DOHH2 (cell line): ENCODE data around the gene LDLRAD4.

ENCODE experiments used
- H3F3A ChIP-seq: fragments of 200-600 bp; sonication (generic), shearing (Covaris generic); 2 replicates; pipeline ENCODE4 v1.6.0; 2016; ENCODE audit warnings: antibody characterized with exemption, mild to moderate bottlenecking; ENCODE audit not compliant: control insufficient read depth, insufficient read depth
- H3K27ac ChIP-seq: fragments of 200-600 bp; sonication (generic); 2 replicates; pipeline ENCODE4 v1.5.1; 2014; ENCODE audit warnings: low read depth, mild to moderate bottlenecking, low read length, moderate library complexity
- H3K27me3 ChIP-seq: fragments of 200-600 bp; sonication (generic); 2 replicates; pipeline ENCODE4 v1.6.1; 2014; ENCODE audit warnings: mild to moderate bottlenecking, low read length, mixed read lengths; ENCODE audit not compliant: control insufficient read depth
- H3K36me3 ChIP-seq: fragments of 200-600 bp; sonication (generic); 2 replicates; pipeline ENCODE4 v1.6.1; 2014; ENCODE audit warnings: mild to moderate bottlenecking, low read length, moderate library complexity, mixed read lengths; ENCODE audit not compliant: control insufficient read depth
- H3K4me1 ChIP-seq: fragments of 200-600 bp; sonication (generic); 2 replicates; pipeline ENCODE4 v1.6.1; 2014; ENCODE audit warnings: mild to moderate bottlenecking, low read length, mixed read lengths; ENCODE audit not compliant: control insufficient read depth
- H3K4me2 ChIP-seq: fragments of 200-600 bp; sonication (generic); 2 replicates; pipeline ENCODE4 v1.6.0; 2014; ENCODE audit warnings: mild to moderate bottlenecking, low read length, moderate library complexity
- H3K4me3 ChIP-seq: fragments of 200-600 bp; sonication (generic); 2 replicates; pipeline ENCODE4 v1.5.1; 2014; ENCODE audit warnings: mild to moderate bottlenecking, low read length, mixed read lengths
- H3K79me2 ChIP-seq: fragments of 200-600 bp; sonication (generic); 2 replicates; pipeline ENCODE4 v1.6.1; 2014; ENCODE audit warnings: mild to moderate bottlenecking, low read length, mixed read lengths; ENCODE audit not compliant: control insufficient read depth
- H3K9me2 ChIP-seq: fragments of 200-600 bp; sonication (generic); replicated peaks from 2 replicates; pipeline ENCODE4 v1.6.1; 2014; ENCODE audit warnings: mild to moderate bottlenecking, low read length, mixed read lengths; ENCODE audit not compliant: control insufficient read depth
- H3K9me3 ChIP-seq: fragments of 200-600 bp; sonication (generic); 2 replicates; pipeline ENCODE4 v1.6.1; 2014; ENCODE audit warnings: antibody characterized with exemption, low read length, mixed read lengths; ENCODE audit not compliant: control insufficient read depth, insufficient read depth
- H4K20me1 ChIP-seq: fragments of 200-600 bp; sonication (generic); 2 replicates; pipeline ENCODE4 v1.6.0; 2014; ENCODE audit warnings: low read depth, mild to moderate bottlenecking, antibody characterized with exemption, low read length, moderate library complexity; ENCODE audit not compliant: control insufficient read depth, insufficient read depth
- EZH2phosphoT487 ChIP-seq: fragments of 200-600 bp; sonication (generic); IDR thresholded peaks from 2 replicates; pipeline ENCODE4 v1.6.1; 2017; ENCODE audit warnings: borderline replicate concordance, mild to moderate bottlenecking, antibody characterized with exemption, low read length, moderate library complexity, mixed read lengths
- TF ChIP-seq, protein P1 (sequence below): fragments of 200-600 bp; sonication (generic); IDR thresholded peaks from one replicate; pipeline ENCODE4 v1.5.1; 2014; ENCODE audit warnings: antibody characterized with exemption, mild to moderate bottlenecking, low read depth, low read length; ENCODE audit not compliant: poor library complexity, severe bottlenecking

The LDLRAD4 gene

DNA sequence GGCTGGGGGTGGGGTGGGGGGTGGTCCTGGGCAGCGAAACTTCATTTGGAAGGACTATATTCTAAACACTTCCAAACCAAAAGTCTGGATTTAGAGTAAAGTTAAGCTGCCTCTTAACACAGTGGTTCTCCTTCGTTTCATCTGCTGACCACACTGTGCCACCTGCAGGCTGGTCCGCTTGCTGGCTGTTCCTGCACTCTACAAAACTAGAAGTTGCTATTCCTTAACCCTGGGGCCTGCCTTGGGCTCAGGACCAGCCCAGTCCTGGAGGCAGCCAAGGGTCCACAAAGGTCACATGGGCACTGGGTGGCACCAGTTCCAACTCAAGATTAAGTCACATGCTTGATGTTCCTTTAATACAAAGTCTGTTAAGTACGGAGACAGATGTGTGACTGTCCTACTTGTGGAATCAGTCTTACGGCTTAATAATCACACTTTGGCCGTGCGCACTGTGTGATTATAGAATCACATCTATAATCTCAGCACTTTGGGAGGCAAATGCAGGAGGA lies 312.4 kb downstream of the LDLRAD4 start:
- Histone ChIP-seq H3K4me1 (no peaks in the 10 kb centered on the region), H3K27ac (no peak overlapping the region), H3K4me3 (no peak overlapping the region), H3K27me3 (0 out of 2 replicates have a peak, but pooled peaks cover 3% of the 10 kb centered on the region), H3K79me2 (no peaks in the 10 kb centered on the region), H4K20me1 (no peaks in the 10 kb centered on the region), H3F3A (no peaks in the 10 kb centered on the region), H3K36me3 (no peaks in the 10 kb centered on the region), H3K4me2 (no peak overlapping the region), H3K9me2 (no peaks in the 10 kb centered on the region), H3K9me3 (no peaks in the 10 kb centered on the region)
- TF ChIP-seq EZH2phosphoT487, result no peak
- TF ChIP-seq, protein P1, sequence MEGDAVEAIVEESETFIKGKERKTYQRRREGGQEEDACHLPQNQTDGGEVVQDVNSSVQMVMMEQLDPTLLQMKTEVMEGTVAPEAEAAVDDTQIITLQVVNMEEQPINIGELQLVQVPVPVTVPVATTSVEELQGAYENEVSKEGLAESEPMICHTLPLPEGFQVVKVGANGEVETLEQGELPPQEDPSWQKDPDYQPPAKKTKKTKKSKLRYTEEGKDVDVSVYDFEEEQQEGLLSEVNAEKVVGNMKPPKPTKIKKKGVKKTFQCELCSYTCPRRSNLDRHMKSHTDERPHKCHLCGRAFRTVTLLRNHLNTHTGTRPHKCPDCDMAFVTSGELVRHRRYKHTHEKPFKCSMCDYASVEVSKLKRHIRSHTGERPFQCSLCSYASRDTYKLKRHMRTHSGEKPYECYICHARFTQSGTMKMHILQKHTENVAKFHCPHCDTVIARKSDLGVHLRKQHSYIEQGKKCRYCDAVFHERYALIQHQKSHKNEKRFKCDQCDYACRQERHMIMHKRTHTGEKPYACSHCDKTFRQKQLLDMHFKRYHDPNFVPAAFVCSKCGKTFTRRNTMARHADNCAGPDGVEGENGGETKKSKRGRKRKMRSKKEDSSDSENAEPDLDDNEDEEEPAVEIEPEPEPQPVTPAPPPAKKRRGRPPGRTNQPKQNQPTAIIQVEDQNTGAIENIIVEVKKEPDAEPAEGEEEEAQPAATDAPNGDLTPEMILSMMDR, result peak; percentile 39

DNA sequence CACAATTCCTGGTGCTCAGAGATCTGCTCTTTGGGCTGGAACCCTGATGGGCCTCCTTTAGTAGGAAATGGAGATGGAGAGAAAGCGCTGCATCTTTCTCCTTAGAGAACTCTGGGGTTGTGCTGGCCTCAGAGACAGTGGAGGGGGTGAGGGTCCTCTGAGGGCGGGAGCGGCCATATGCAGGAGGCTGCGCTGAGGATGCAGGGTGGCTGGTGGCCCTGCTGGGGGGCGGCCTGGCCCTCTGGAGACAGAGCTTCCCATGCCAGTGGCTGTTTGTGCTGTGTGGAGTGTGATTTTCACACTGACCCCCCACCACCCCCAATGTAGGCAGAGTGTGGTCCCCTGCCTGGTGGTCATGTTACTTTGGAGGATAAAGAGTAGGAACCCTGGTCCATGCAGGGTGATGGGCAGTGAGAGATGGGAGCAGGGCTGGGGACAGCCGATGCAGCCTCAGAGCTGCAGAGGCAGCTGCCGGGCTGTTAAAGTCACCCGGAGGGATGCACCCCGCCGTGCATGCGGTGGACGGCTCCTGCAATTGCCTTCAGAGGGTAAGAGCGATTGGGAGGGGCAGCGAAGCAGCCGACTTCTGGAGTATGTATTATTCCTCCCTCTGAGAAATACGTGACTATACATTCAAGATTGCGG lies 313.2 kb downstream of the LDLRAD4 start:
- Histone ChIP-seq H3K79me2 (no peaks in the 10 kb centered on the region), H3K4me2 (no peak overlapping the region), H3K36me3 (no peaks in the 10 kb centered on the region), H3K27me3 (0 out of 2 replicates have a peak, but pooled peaks cover 3% of the 10 kb centered on the region), H3K4me1 (peaks cover 7% of the 10 kb centered on the region), H3K4me3 (no peak overlapping the region), H3F3A (peaks cover 5% of the 10 kb centered on the region; the same call in 1 of the 2 replicates), H3K27ac (no peak overlapping the region), H4K20me1 (no peaks in the 10 kb centered on the region), H3K9me2 (no peaks in the 10 kb centered on the region), H3K9me3 (no peaks in the 10 kb centered on the region)
- TF ChIP-seq EZH2phosphoT487, result no peak
- TF ChIP-seq, protein P1, result no peak

DNA sequence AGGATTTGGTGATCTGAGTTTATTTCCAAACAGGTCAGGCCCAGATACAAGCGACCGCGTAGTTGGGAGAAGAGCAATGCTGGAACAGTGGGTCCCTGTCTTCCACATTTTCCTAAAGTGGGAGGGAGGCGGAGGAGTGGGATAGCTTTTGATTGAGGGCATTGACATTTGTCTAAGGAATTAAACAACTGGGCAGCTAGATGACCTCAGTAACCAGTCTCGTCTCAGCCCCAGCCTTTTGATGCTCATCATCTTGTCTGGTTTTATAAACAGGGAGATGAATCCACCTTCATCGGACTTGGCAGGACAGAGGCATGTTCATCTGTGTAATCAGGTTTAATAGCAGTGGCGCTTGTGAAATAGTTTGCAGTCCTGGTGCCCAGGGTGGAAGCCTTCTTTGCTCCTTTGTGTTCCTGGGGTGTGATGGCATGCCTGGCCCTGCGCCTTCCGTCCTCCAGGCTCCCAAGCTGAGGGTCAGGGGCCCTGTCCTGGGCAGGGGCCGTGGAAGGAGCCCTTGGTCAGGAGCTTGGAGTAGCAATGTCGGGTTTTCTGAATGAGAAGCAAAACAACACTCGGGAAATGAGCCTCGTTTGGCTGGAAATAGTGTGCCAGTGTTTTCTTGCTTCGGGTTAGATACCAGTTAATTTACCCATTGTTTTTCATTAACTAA lies 314.0 kb downstream of the LDLRAD4 start:
- H3K27ac ChIP-seq, result no peak overlapping the region
- H3K4me1 ChIP-seq, result peaks cover 14% of the 10 kb centered on the region
- no peaks in the 10 kb centered on the region for H4K20me1 ChIP-seq
- H3K9me3 ChIP-seq, result no peaks in the 10 kb centered on the region
- H3K79me2 ChIP-seq, result no peaks in the 10 kb centered on the region
- TF ChIP-seq, protein P1, result no peak
- no peak for TF ChIP-seq EZH2phosphoT487
- H3K27me3 ChIP-seq, result 0 out of 2 replicates have a peak, but pooled peaks cover 3% of the 10 kb centered on the region
- H3F3A ChIP-seq, result peaks cover 5% of the 10 kb centered on the region; the same call in 1 of the 2 replicates
- H3K4me3 ChIP-seq, result no peak overlapping the region
- H3K4me2 ChIP-seq, result no peak overlapping the region
- no peaks in the 10 kb centered on the region for H3K9me2 ChIP-seq
- no peaks in the 10 kb centered on the region for H3K36me3 ChIP-seq
